Fibroblast of lung (primary cell): ENCODE measurements around the gene TES. TPM values are rescaled to one million over a fixed set of nuclear protein-coding genes. Genes with fewer than 3 reads are reported as not detected.

Experiments used
- DNase-seq, 2 donors: peaks; one replicate each; pipeline versions ENCODE4 v3.0.0 to v3.0.0-alpha.2; 2010; ENCODE audit warnings: low read depth in 2 of 2
- H2AFZ ChIP-seq: 2 replicates; pipeline ENCODE4 v1.5.1; 2012; ENCODE audit warnings: low read length, control low read depth, inconsistent platforms
- H3K27ac ChIP-seq: 2 replicates; pipeline ENCODE4 v1.5.1; 2011; ENCODE audit warnings: low read length, control low read depth; ENCODE audit not compliant: insufficient read depth
- H3K27me3 ChIP-seq: 2 replicates; pipeline ENCODE4 v1.5.1; 2011; ENCODE audit warnings: mild to moderate bottlenecking, low read length; ENCODE audit not compliant: control insufficient read depth, insufficient read depth
- H3K36me3 ChIP-seq: 2 replicates; pipeline ENCODE4 v1.5.1; 2011; ENCODE audit warnings: low read length; ENCODE audit not compliant: control insufficient read depth, insufficient read depth
- H3K4me1 ChIP-seq: 2 replicates; pipeline ENCODE4 v1.5.1; 2011; ENCODE audit warnings: low read length; ENCODE audit not compliant: control insufficient read depth, insufficient read depth; ENCODE audit errors: extremely low read depth
- H3K4me2 ChIP-seq: 2 replicates; pipeline ENCODE4 v1.5.1; 2011; ENCODE audit warnings: low read length, control low read depth; ENCODE audit not compliant: insufficient read depth; ENCODE audit errors: extremely low read depth
- H3K4me3 ChIP-seq, 4 experiments: fragments of 200-600 bp in 1 of 4; sonication (generic) in 1 of 4; replicated peaks in 1 of 4; 2 replicates each; pipeline ENCODE4 v1.5.1; 2011 to 2016; ENCODE audit warnings: low read length in 4 of 4, low read depth in 3 of 4, mild to moderate bottlenecking in 3 of 4, control low read depth in 2 of 4, inconsistent platforms in 1 of 4, mixed read lengths in 1 of 4; ENCODE audit not compliant: insufficient read depth in 1 of 4; ENCODE audit errors: control extremely low read depth in 1 of 4
- H3K79me2 ChIP-seq: 2 replicates; pipeline ENCODE4 v1.5.1; 2012; ENCODE audit warnings: mild to moderate bottlenecking, low read length, inconsistent platforms; ENCODE audit not compliant: control insufficient read depth, insufficient read depth
- H3K9ac ChIP-seq: 2 replicates; pipeline ENCODE4 v1.5.1; 2011; ENCODE audit warnings: mild to moderate bottlenecking, low read length, control low read depth; ENCODE audit not compliant: insufficient read depth
- H3K9me3 ChIP-seq: 2 replicates; pipeline ENCODE4 v1.5.1; 2012; ENCODE audit warnings: low read depth, low read length; ENCODE audit not compliant: control insufficient read depth, insufficient read depth
- H4K20me1 ChIP-seq: 2 replicates; pipeline ENCODE4 v1.5.1; 2011; ENCODE audit warnings: low read length; ENCODE audit not compliant: control insufficient read depth, insufficient read depth; ENCODE audit errors: extremely low read depth
- EZH2 ChIP-seq: IDR thresholded peaks from 2 replicates; pipeline ENCODE4 v1.5.1; 2012; ENCODE audit warnings: low read length, control low read depth, mild to moderate bottlenecking; ENCODE audit errors: missing control alignments
- polyA plus RNA-seq, 2 donors: library from polyadenylated mRNA; depleted of rRNA in 1 of 2; stranded (reverse) in 1 of 2; unstranded in 1 of 2; fragments of >200 nt; gene quantifications; 2 replicates each; pipeline ENCODE4 v1.2.1, GENCODE V29; 2011 to 2012; ENCODE audit warnings: missing spikeins in 1 of 2
- total RNA-seq: library from RNA; depleted of rRNA; stranded (reverse); fragments of >200 nt; gene quantifications from 2 replicates; pipeline ENCODE4 v1.2.1, GENCODE V29; 2014
- TF ChIP-seq, protein P1 (sequence below), 2 donors: IDR thresholded peaks in 1 of 2; conservative IDR thresholded peaks in 1 of 2; 1 replicate in 1 of 2; 2 replicates in 1 of 2; pipeline ENCODE4 v1.5.1; 2011 to 2012; ENCODE audit warnings: low read length in 2 of 2, control low read depth in 1 of 2, inconsistent platforms in 1 of 2, low read depth in 1 of 2, mild to moderate bottlenecking in 1 of 2

TES gene
- total and polyA plus RNA-seq, 2 donors (not counting 1 experiment from before 2014, with no cell fraction given), result 17.7 to 64.1 TPM

DNA sequence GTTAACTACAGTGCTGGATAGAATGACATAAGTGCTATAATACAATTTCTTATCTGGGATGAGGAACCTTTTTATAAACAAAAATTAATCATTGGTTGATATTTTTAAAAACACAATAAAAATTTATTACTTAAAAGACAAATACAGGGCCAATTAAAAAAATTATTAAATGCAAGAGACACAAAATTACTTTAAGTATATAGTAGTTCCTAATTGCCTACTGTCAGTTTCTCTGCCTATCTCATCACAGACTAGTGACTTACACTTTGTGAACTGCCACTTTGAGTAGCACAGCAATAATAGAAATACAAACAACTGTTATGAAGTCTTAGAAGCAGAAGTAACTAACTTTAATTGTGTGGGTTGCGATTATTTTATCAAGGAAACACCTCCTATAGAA is 8.4 kb downstream of the TES start:
- peaks cover 49% of the 10 kb centered on the region for H3K79me2 ChIP-seq

DNA sequence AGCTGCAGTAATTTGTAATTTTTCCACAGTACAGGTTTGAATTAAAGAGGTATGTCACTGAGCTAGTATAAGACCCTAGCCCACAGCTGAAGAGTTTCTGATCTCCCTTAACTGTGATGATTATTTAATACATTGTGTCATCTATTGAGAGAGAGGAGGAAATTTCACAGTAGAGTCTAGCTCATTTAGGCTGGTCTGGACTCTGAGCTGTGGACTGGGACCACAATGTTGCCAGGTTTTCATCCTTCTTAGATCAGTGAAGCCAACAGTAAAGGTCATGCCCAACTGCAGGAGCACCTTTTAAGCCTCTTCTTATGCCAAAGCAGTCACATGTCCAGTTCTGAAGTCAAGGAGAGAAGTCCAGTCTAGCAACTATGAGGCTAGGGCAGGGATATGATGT is 8.9 kb downstream of the TES start:
- H3K79me2 ChIP-seq, result peaks cover 51% of the 10 kb centered on the region
- H3K36me3 ChIP-seq, result no peaks in the 10 kb centered on the region
- no peak overlapping the region for H2AFZ ChIP-seq
- H4K20me1 ChIP-seq, result no peaks in the 10 kb centered on the region
- TF ChIP-seq, protein P1, sequence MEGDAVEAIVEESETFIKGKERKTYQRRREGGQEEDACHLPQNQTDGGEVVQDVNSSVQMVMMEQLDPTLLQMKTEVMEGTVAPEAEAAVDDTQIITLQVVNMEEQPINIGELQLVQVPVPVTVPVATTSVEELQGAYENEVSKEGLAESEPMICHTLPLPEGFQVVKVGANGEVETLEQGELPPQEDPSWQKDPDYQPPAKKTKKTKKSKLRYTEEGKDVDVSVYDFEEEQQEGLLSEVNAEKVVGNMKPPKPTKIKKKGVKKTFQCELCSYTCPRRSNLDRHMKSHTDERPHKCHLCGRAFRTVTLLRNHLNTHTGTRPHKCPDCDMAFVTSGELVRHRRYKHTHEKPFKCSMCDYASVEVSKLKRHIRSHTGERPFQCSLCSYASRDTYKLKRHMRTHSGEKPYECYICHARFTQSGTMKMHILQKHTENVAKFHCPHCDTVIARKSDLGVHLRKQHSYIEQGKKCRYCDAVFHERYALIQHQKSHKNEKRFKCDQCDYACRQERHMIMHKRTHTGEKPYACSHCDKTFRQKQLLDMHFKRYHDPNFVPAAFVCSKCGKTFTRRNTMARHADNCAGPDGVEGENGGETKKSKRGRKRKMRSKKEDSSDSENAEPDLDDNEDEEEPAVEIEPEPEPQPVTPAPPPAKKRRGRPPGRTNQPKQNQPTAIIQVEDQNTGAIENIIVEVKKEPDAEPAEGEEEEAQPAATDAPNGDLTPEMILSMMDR (conservative IDR thresholded peaks at IDR 0.05 in 1 of 2, IDR thresholded peaks at IDR 0.05 in 1 of 2; ENCODE audit: low read depth in 1 of 2, low read length in 2 of 2), result no peak
- TF ChIP-seq EZH2, result no peak
- no peak for DNase-seq
- H3K27me3 ChIP-seq, result no peaks in the 10 kb centered on the region
- no peak overlapping the region for H3K4me2 ChIP-seq
- H3K9ac ChIP-seq, result no peak overlapping the region
- H3K27ac ChIP-seq, result no peak overlapping the region
- H3K9me3 ChIP-seq, result no peaks in the 10 kb centered on the region
- no peak overlapping the region for H3K4me3 ChIP-seq
- peaks cover 6% of the 10 kb centered on the region for H3K4me1 ChIP-seq

More for the DNA sequence above, 8.4 kb downstream of the TES start:
- H3K27me3 ChIP-seq, result no peaks in the 10 kb centered on the region
- no peak for TF ChIP-seq EZH2
- TF ChIP-seq, protein P1 (conservative IDR thresholded peaks at IDR 0.05 in 1 of 2, IDR thresholded peaks at IDR 0.05 in 1 of 2; ENCODE audit: low read depth in 1 of 2, low read length in 2 of 2), result no peak
- no peak overlapping the region for H3K9ac ChIP-seq
- no peak overlapping the region for H3K4me3 ChIP-seq
- H4K20me1 ChIP-seq, result no peaks in the 10 kb centered on the region
- peaks cover 8% of the 10 kb centered on the region for H3K4me1 ChIP-seq
- no peak for DNase-seq
- no peaks in the 10 kb centered on the region for H3K36me3 ChIP-seq
- H3K27ac ChIP-seq, result no peak overlapping the region
- H3K9me3 ChIP-seq, result no peaks in the 10 kb centered on the region
- H2AFZ ChIP-seq, result no peak overlapping the region
- H3K4me2 ChIP-seq, result no peak overlapping the region

DNA sequence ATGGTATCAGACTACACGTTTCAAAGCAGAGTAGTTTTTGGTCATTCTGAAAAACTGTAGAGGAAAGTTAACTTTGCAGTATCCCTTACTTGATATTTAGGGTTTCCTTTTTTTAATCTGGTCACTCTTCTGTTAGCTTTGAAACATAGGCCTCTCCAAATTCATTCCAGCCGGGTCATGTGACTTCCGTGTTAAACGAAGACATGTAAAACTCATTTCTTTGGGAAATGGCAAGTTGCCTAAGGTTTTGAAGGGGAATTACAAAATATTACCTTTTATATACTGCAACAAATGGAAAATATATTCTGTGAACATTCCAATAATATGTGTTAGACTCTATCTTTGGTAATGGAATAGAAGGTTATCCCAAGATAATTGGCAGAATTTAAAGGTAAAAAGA is 9.5 kb downstream of the TES start:
- H3K4me1 ChIP-seq, result peaks cover 5% of the 10 kb centered on the region
- TF ChIP-seq, protein P1 (conservative IDR thresholded peaks at IDR 0.05 in 1 of 2, IDR thresholded peaks at IDR 0.05 in 1 of 2; ENCODE audit: low read depth in 1 of 2, low read length in 2 of 2), result no peak
- TF ChIP-seq EZH2, result no peak
- DNase-seq, result no peak
- peaks cover 47% of the 10 kb centered on the region for H3K79me2 ChIP-seq
- H3K36me3 ChIP-seq, result no peaks in the 10 kb centered on the region
- H3K4me3 ChIP-seq, result no peak overlapping the region
- no peak overlapping the region for H2AFZ ChIP-seq
- no peak overlapping the region for H3K9ac ChIP-seq
- H3K9me3 ChIP-seq, result no peaks in the 10 kb centered on the region
- no peak overlapping the region for H3K27ac ChIP-seq
- no peak overlapping the region for H3K4me2 ChIP-seq
- H3K27me3 ChIP-seq, result no peaks in the 10 kb centered on the region
- no peaks in the 10 kb centered on the region for H4K20me1 ChIP-seq
